Endothelial cell of umbilical vein (primary cell): ENCODE data around the gene TBATA. TPM values are rescaled to one million over a fixed set of nuclear protein-coding genes. Genes with fewer than 3 reads are reported as not detected.

Experiments
- BruUV-seq: library from RNA; stranded (reverse); fragments of 400-500 nt; replicated peaks from 2 replicates; lab custom pipeline; 2021; lab: Mats Ljungman, UMichigan
- CTCF ChIA-PET: fragments of 300-600, 350-600 bp; sonication (Branson Sonifier 250); formaldehyde crosslinking; loops from one replicate; lab custom pipeline; 2021; ENCODE audit warnings: antibody characterized with exemption, inconsistent platforms; lab: Charles Lee
- POLR2A ChIA-PET: fragments of 300-600, 350-600 bp; sonication (Branson Sonifier 250); formaldehyde crosslinking; loops from one replicate; lab custom pipeline; 2021; ENCODE audit warnings: antibody characterized with exemption, inconsistent platforms; lab: Charles Lee
- DNase-seq: peaks from one replicate; pipeline ENCODE4 v3.0.0-alpha.2; 2011; ENCODE audit warnings: low read depth, low spot score
- FAIRE-seq: peaks from 2 replicates; lab custom pipeline; 2011; peaks lifted over from hg19 to GRCh38; lab: Jason Lieb, UNC
- H2AFZ ChIP-seq: 2 replicates; pipeline ENCODE4 v1.6.0; 2012; ENCODE audit warnings: low read depth, low read length, control low read depth, inconsistent platforms
- H3K27ac ChIP-seq: 2 replicates; pipeline ENCODE4 v1.5.1; 2011; ENCODE audit warnings: low read depth, mild to moderate bottlenecking, control low read depth, low read length, moderate library complexity; ENCODE audit not compliant: insufficient read depth
- H3K27me3 ChIP-seq, 2 experiments: 2 replicates each; pipeline versions ENCODE4 v1.6.0 to v1.6.1; 2011; ENCODE audit warnings: low read length in 2 of 2, mixed read lengths in 1 of 2; ENCODE audit not compliant: control insufficient read depth in 2 of 2, insufficient read depth in 2 of 2
- H3K36me3 ChIP-seq, 2 experiments: 2 replicates in 1 of 2; 3 replicates in 1 of 2; pipeline ENCODE4 v1.5.1; 2011; ENCODE audit warnings: low read length in 2 of 2, mild to moderate bottlenecking in 1 of 2, moderate library complexity in 1 of 2; ENCODE audit not compliant: control insufficient read depth in 2 of 2, insufficient read depth in 2 of 2; ENCODE audit errors: extremely low read depth in 1 of 2
- H3K4me1 ChIP-seq: 3 replicates; pipeline ENCODE4 v1.5.1; 2011; ENCODE audit warnings: mild to moderate bottlenecking, low read length; ENCODE audit not compliant: control insufficient read depth, insufficient read depth; ENCODE audit errors: extremely low read depth
- H3K4me2 ChIP-seq: 2 replicates; pipeline ENCODE4 v1.6.1; 2011; ENCODE audit warnings: low read length, control low read depth, mixed read lengths; ENCODE audit not compliant: insufficient read depth
- H3K4me3 ChIP-seq, 3 experiments: fragments of 200-600 bp in 1 of 3; sonication (generic), shearing (Covaris generic) in 1 of 3; replicated peaks in 1 of 3; 2 replicates each; pipeline ENCODE4 v1.5.1; 2011 to 2016; ENCODE audit warnings: control low read depth in 3 of 3, low read length in 3 of 3, mild to moderate bottlenecking in 2 of 3, inconsistent platforms in 1 of 3, low read depth in 1 of 3, moderate library complexity in 1 of 3; ENCODE audit not compliant: insufficient read depth in 1 of 3
- H3K79me2 ChIP-seq: 2 replicates; pipeline ENCODE4 v1.6.0; 2012; ENCODE audit warnings: low read length, inconsistent platforms; ENCODE audit not compliant: control insufficient read depth, insufficient read depth
- H3K9ac ChIP-seq: replicated peaks from 2 replicates; pipeline ENCODE3; 2011; ENCODE audit warnings: low read length, control low read depth; ENCODE audit not compliant: insufficient read depth; ENCODE audit errors: extremely low read depth
- H3K9me1 ChIP-seq: replicated peaks from 3 replicates; pipeline ENCODE4 v1.6.0; 2011; ENCODE audit warnings: mild to moderate bottlenecking, low read length; ENCODE audit not compliant: control insufficient read depth, insufficient read depth; ENCODE audit errors: extremely low read depth
- H3K9me3 ChIP-seq: replicated peaks from 2 replicates; pipeline ENCODE4 v1.5.1; 2012; ENCODE audit warnings: low read length, inconsistent platforms; ENCODE audit not compliant: control insufficient read depth, insufficient read depth
- H4K20me1 ChIP-seq: replicated peaks from 2 replicates; pipeline ENCODE3; 2011; ENCODE audit warnings: mild to moderate bottlenecking, low read length; ENCODE audit not compliant: control insufficient read depth, insufficient read depth; ENCODE audit errors: extremely low read depth
- EZH2 ChIP-seq: IDR thresholded peaks from 2 replicates; pipeline ENCODE4 v1.6.1; 2012; ENCODE audit warnings: borderline replicate concordance, low read depth, mild to moderate bottlenecking, moderate library complexity, low read length, inconsistent platforms; ENCODE audit not compliant: severe bottlenecking
- FOS ChIP-seq: IDR thresholded peaks from 2 replicates; pipeline ENCODE4 v1.6.1; 2011; ENCODE audit warnings: mild to moderate bottlenecking, low read length, moderate library complexity, borderline replicate concordance; ENCODE audit not compliant: insufficient read depth
- GATA2 ChIP-seq: IDR thresholded peaks from 2 replicates; pipeline ENCODE4 v1.7.0; 2011; ENCODE audit warnings: low read depth, mild to moderate bottlenecking, moderate library complexity, mixed read lengths, low read length; ENCODE audit not compliant: insufficient read length, insufficient read depth
- JUN ChIP-seq: IDR thresholded peaks from 2 replicates; pipeline ENCODE4 v1.6.1; 2011; ENCODE audit warnings: borderline replicate concordance, low read depth; ENCODE audit not compliant: insufficient read length, insufficient read depth
- MYC ChIP-seq: IDR thresholded peaks from one replicate; pipeline ENCODE4 v1.6.1; 2011; ENCODE audit warnings: mild to moderate bottlenecking, low read depth, low read length
- POLR2A ChIP-seq: IDR thresholded peaks from 2 replicates; pipeline ENCODE4 v1.6.1; 2012; ENCODE audit warnings: low read depth, mild to moderate bottlenecking, control low read depth, low read length
- POLR2AphosphoS5 ChIP-seq: IDR thresholded peaks from 2 replicates; pipeline ENCODE4 v1.6.1; 2012; ENCODE audit warnings: low read depth, mild to moderate bottlenecking, control low read depth, low read length, moderate library complexity; ENCODE audit not compliant: insufficient read depth
- dilution Hi-C: fragments of 300-500 bp; cut with MboI; formaldehyde crosslinking; loops from one replicate; pipeline ENCODE4 v1.15.0; 2019; ENCODE audit warnings: low sequenced_read_pairs; ENCODE audit not compliant: extremely low pct_ligation_motif_present
- intact Hi-C: fragments of 100-400 bp; cut with micrococcal nuclease; formaldehyde crosslinking; loops from one replicate; pipeline ENCODE4 v1.10.0; 2022
- polyA plus RNA-seq, 4 experiments: library from polyadenylated mRNA; depleted of rRNA in 3 of 4; stranded (reverse) in 3 of 4; unstranded in 1 of 4; fragments of >200 nt; gene quantifications; 2 replicates each; pipeline versions ENCODE4 v1.2.1 to v1.2.3, GENCODE V29; 2011 to 2012; ENCODE audit warnings: missing spikeins in 1 of 4
- total RNA-seq: library from RNA; stranded (reverse); gene quantifications from 2 replicates; pipeline ENCODE4 v1.2.3, GENCODE V29; 2021
- TF ChIP-seq, protein P1 (sequence below), 2 donors: IDR thresholded peaks; 1 replicate in 1 of 2; 2 replicates in 1 of 2; pipeline ENCODE4 v1.5.1; 2011; ENCODE audit warnings: low read length in 2 of 2, mild to moderate bottlenecking in 2 of 2, moderate library complexity in 2 of 2, control low read depth in 1 of 2, inconsistent platforms in 1 of 2, low read depth in 1 of 2; ENCODE audit not compliant: insufficient read depth in 1 of 2; ENCODE audit errors: extremely low read depth in 1 of 2
- TF ChIP-seq, protein P2 (sequence below): IDR thresholded peaks from 2 replicates; pipeline ENCODE4 v1.6.1; 2011; ENCODE audit not compliant: insufficient read depth, insufficient read length

TBATA gene
- total and polyA plus RNA-seq, 2 donors (not counting 3 experiments of a cell fraction or from before 2014, with no cell fraction given), result not detected

DNA sequence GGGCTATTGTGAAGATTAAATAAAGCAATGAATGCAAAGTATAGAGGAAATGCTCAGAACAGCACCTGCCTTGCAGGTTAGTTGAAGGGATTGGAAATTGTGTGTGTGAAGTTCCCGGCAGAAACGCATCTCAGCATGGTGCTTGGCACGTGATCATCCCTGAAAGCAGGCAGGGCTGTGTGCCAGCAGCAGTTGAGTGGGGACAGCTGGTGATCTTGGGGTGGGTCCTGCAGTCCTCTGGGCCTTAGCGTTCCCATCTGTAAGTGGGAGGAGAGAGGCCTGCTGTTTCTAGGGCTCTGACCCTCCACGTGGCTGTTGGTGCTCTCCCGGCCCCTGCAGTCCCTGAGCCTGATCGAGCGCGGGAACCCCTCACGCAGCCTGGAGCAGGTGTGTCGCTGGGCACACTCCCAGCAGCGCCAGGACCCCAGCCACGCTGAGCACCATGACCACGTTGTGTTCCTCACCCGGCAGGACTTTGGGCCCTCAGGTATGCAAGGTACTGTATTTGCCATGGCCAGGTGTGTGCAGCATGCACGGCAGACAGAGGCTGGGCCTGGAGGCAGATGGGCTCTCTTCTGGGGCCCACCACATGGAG lies 55.3 kb downstream of the TBATA start:
- CTCF ChIA-PET, result no interaction called here
- H2AFZ ChIP-seq, result no peak overlapping the region
- no TSS peak for BruUV-seq

More for the DNA sequence above, 55.3 kb downstream of the TBATA start:
- TF ChIP-seq FOS (no peak), POLR2A (no peak), MYC (no peak), EZH2 (no peak), POLR2AphosphoS5 (no peak), GATA2 (no peak), JUN (no peak)
- TF ChIP-seq, protein P1, sequence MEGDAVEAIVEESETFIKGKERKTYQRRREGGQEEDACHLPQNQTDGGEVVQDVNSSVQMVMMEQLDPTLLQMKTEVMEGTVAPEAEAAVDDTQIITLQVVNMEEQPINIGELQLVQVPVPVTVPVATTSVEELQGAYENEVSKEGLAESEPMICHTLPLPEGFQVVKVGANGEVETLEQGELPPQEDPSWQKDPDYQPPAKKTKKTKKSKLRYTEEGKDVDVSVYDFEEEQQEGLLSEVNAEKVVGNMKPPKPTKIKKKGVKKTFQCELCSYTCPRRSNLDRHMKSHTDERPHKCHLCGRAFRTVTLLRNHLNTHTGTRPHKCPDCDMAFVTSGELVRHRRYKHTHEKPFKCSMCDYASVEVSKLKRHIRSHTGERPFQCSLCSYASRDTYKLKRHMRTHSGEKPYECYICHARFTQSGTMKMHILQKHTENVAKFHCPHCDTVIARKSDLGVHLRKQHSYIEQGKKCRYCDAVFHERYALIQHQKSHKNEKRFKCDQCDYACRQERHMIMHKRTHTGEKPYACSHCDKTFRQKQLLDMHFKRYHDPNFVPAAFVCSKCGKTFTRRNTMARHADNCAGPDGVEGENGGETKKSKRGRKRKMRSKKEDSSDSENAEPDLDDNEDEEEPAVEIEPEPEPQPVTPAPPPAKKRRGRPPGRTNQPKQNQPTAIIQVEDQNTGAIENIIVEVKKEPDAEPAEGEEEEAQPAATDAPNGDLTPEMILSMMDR (IDR thresholded peaks at IDR 0.05; ENCODE audit: extremely low read depth in 1 of 2, insufficient read depth in 1 of 2, low read depth in 1 of 2, low read length in 2 of 2), result no peak
- TF ChIP-seq, protein P2, sequence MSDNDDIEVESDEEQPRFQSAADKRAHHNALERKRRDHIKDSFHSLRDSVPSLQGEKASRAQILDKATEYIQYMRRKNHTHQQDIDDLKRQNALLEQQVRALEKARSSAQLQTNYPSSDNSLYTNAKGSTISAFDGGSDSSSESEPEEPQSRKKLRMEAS, result no peak
- dilution Hi-C loops (no loop called here), intact Hi-C loops (loop anchor here (5.0 kb wide), 1 partner anchor 403 kb away; no protein-coding TSS in a partner anchor)
- POLR2A ChIA-PET, result no interaction called here
- Histone ChIP-seq H3K27ac (no peak overlapping the region), H3K79me2 (no peaks in the 10 kb centered on the region), H4K20me1 (no peaks in the 10 kb centered on the region), H3K4me3 (no peak overlapping the region), H3K4me2 (no peak overlapping the region), H3K27me3 (peaks cover 0 to 2% of the 10 kb centered on the region in 2 experiments), H3K4me1 (no peaks in the 10 kb centered on the region), H3K9ac (no peak overlapping the region), H3K36me3 (no peaks in the 10 kb centered on the region), H3K9me1 (no peaks in the 10 kb centered on the region), H3K9me3 (no peaks in the 10 kb centered on the region)
- DNase-seq (no peak), FAIRE-seq (no peak)
